ENCODE results near the gene CCDC187.

The CCDC187 gene

GRCh38 chr9:136222906-136223285 is 81.0 kb downstream of the CCDC187 start:
- no peak for DNase-seq

GRCh38 chr9:136222166-136222905 is 81.6 kb downstream of the CCDC187 start:
- no peak for DNase-seq

GRCh38 chr9:136220017-136220729 is 83.7 kb downstream of the CCDC187 start:
- DNase-seq = no peak

- DNase-seq = no peak
Measured at GRCh38 chr9:136219276-136219675, 84.6 kb downstream of the CCDC187 start.

GRCh38 chr9:136218673-136219072 is 85.2 kb downstream of the CCDC187 start:
- DNase-seq = no peak

GRCh38 chr9:136218271-136218670 is 85.6 kb downstream of the CCDC187 start:
- no peak for DNase-seq

- DNase-seq = no peak
Measured at GRCh38 chr9:136216541-136217244, 87.2 kb downstream of the CCDC187 start.

- DNase-seq = no peak
Measured at GRCh38 chr9:136213733-136214132, 90.2 kb downstream of the CCDC187 start.

- DNase-seq = no peak
Measured at GRCh38 chr9:136212345-136212950, 91.4 kb downstream of the CCDC187 start.

GRCh38 chr9:136211441-136212344 is 92.2 kb downstream of the CCDC187 start:
- no peak for DNase-seq

- DNase-seq = no peak
Measured at GRCh38 chr9:136211006-136211405, 92.9 kb downstream of the CCDC187 start.

- DNase-seq = no peak
Measured at GRCh38 chr9:136210276-136210675, 93.6 kb downstream of the CCDC187 start.

- DNase-seq = no peak
Measured at GRCh38 chr9:136209786-136210185, 94.1 kb downstream of the CCDC187 start.

GRCh38 chr9:136209232-136209631 is 94.7 kb downstream of the CCDC187 start:
- no peak for DNase-seq

GRCh38 chr9:136208675-136209074 is 95.2 kb downstream of the CCDC187 start:
- DNase-seq = no peak

GRCh38 chr9:136207616-136208015 is 96.3 kb downstream of the CCDC187 start:
- DNase-seq = no peak

GRCh38 chr9:136206602-136207275 is 97.2 kb downstream of the CCDC187 start:
- DNase-seq = no peak

GRCh38 chr9:136205707-136205992 is 98.2 kb downstream of the CCDC187 start:
- DNase-seq = no peak

GRCh38 chr9:136204838-136205706 is 98.8 kb downstream of the CCDC187 start, which contains the start of gene LHX3:
Gene LHX3, minus strand, starts transcription at chr9:136205128. Its CDS starts 116 bp downstream, at chr9:136205012.
- no peak for DNase-seq

GRCh38 chr9:136204145-136204805 is 99.6 kb downstream of the CCDC187 start:
- DNase-seq = no peak
